ENCODE measurements around the gene COL5A1. TPM values are rescaled to one million over a fixed set of nuclear protein-coding genes. Genes with fewer than 3 reads are reported as not detected.

Gene COL5A1
- total and polyA plus RNA-seq, 2 experiments from 2014 or later: 2.5 to 13.1 TPM

DNA sequence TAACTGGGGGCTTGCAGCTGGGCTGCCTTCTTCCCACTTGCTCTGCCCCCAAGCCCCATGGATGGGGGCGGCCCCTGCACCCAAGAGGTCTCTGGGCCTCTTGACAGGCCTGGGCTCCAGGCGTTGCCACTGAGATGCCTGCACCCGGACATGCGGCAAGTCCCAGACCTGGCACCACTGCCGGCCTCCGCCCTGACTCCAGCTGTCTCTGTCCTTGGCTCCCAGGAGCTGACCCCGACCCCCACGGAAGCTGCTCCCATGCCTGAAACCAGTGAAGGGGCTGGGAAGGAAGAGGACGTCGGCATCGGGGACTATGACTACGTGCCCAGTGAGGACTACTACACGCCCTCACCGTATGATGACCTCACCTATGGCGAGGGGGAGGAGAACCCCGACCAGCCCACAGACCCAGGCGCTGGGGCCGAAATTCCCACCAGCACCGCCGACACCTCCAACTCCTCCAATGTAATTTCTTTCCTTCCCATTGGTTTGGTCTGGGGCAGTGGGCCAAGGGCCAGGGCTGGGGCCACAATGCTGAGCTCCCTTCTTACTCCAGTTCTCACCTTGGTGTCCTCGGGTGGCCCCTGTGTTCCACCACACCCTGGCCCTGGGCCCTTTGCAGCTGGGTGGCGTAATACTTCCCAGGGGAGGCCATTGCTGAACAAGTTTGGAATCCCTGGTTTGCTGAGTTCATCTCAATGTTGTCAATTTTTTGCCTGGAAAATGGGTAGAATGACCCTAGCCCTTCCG lies 88.6 kb downstream of the COL5A1 start:
- Mint-ChIP-seq H3K27ac (no peak overlapping the region), H3K9me3 (peaks cover 8% of the 10 kb centered on the region; the same call in 2 of the 3 replicates), H3K4me3 (no peak overlapping the region), H3K4me1 (no peaks in the 10 kb centered on the region), H3K36me3 (ENCODE audit: low read depth) (peaks cover 6% of the 10 kb centered on the region; the same call in 2 of the 3 replicates), H3K27me3 (ENCODE audit: insufficient read depth, low read depth, poor library complexity) (peaks cover 3% of the 10 kb centered on the region)
- Histone ChIP-seq H3K27ac (ENCODE audit: low read depth) (no peak overlapping the region), H3K36me3 (ENCODE audit: insufficient read depth) (no peaks in the 10 kb centered on the region; the same call in 1 of the 2 replicates), H3K4me2 (no peak overlapping the region), H3K27me3 (ENCODE audit: insufficient read depth) (no peaks in the 10 kb centered on the region), H3K9me2 (ENCODE audit: insufficient read depth) (no peaks in the 10 kb centered on the region), H3F3A (replicated peaks; ENCODE audit: low read depth) (no peaks in the 10 kb centered on the region), H4K20me1 (replicated peaks; ENCODE audit: insufficient read depth) (no peaks in the 10 kb centered on the region), H2AFZ (no peak overlapping the region), H3K79me2 (replicated peaks; ENCODE audit: insufficient read depth) (no peaks in the 10 kb centered on the region), H3K4me1 (ENCODE audit: insufficient read depth) (no peaks in the 10 kb centered on the region), H3K4me3 (no peak overlapping the region)
- DNase-seq (ENCODE audit: low spot score) (no peak), ATAC-seq (no peak)
- TF ChIP-seq EZH2 (IDR thresholded peaks at IDR 0.05; ENCODE audit: low read depth, unreplicated experiment): no peak
- TF ChIP-seq ZNF331 (CRISPR knock-in tag; IDR thresholded peaks at IDR 0.05; ENCODE audit: low read depth): no peak
- TF ChIP-seq ZNF114 (CRISPR knock-in tag; IDR thresholded peaks at IDR 0.05): no peak
- no peak for TF ChIP-seq JUNB (IDR thresholded peaks at IDR 0.05; ENCODE audit: unreplicated experiment)
- no peak for TF ChIP-seq ZNF462 (CRISPR knock-in tag; IDR thresholded peaks at IDR 0.05)
- TF ChIP-seq, protein P1, sequence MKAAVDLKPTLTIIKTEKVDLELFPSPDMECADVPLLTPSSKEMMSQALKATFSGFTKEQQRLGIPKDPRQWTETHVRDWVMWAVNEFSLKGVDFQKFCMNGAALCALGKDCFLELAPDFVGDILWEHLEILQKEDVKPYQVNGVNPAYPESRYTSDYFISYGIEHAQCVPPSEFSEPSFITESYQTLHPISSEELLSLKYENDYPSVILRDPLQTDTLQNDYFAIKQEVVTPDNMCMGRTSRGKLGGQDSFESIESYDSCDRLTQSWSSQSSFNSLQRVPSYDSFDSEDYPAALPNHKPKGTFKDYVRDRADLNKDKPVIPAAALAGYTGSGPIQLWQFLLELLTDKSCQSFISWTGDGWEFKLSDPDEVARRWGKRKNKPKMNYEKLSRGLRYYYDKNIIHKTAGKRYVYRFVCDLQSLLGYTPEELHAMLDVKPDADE (IDR thresholded peaks at IDR 0.05): no peak
- no peak for TF ChIP-seq EZH2phosphoT487 (IDR thresholded peaks at IDR 0.05; ENCODE audit: unreplicated experiment)
- TF ChIP-seq STAT1 (IDR thresholded peaks at IDR 0.05; ENCODE audit: unreplicated experiment): no peak
- no peak for TF ChIP-seq NANOG (IDR thresholded peaks at IDR 0.05; ENCODE audit: borderline replicate concordance)
- TF ChIP-seq CREB1 (CRISPR knock-in tag; IDR thresholded peaks at IDR 0.05; ENCODE audit: low read depth): no peak
- no peak for TF ChIP-seq CTCF (conservative IDR thresholded peaks at IDR 0.05; ENCODE audit: low read depth in 2 of 2)
- no peak for TF ChIP-seq POLR2AphosphoS5 (IDR thresholded peaks at IDR 0.05; ENCODE audit: low read depth)
- TF ChIP-seq, protein P2, sequence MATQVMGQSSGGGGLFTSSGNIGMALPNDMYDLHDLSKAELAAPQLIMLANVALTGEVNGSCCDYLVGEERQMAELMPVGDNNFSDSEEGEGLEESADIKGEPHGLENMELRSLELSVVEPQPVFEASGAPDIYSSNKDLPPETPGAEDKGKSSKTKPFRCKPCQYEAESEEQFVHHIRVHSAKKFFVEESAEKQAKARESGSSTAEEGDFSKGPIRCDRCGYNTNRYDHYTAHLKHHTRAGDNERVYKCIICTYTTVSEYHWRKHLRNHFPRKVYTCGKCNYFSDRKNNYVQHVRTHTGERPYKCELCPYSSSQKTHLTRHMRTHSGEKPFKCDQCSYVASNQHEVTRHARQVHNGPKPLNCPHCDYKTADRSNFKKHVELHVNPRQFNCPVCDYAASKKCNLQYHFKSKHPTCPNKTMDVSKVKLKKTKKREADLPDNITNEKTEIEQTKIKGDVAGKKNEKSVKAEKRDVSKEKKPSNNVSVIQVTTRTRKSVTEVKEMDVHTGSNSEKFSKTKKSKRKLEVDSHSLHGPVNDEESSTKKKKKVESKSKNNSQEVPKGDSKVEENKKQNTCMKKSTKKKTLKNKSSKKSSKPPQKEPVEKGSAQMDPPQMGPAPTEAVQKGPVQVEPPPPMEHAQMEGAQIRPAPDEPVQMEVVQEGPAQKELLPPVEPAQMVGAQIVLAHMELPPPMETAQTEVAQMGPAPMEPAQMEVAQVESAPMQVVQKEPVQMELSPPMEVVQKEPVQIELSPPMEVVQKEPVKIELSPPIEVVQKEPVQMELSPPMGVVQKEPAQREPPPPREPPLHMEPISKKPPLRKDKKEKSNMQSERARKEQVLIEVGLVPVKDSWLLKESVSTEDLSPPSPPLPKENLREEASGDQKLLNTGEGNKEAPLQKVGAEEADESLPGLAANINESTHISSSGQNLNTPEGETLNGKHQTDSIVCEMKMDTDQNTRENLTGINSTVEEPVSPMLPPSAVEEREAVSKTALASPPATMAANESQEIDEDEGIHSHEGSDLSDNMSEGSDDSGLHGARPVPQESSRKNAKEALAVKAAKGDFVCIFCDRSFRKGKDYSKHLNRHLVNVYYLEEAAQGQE (IDR thresholded peaks at IDR 0.05; ENCODE audit: unreplicated experiment): no peak

Data from GM23338 (cell line).